ENCODE measurements around the gene LETM1.

Gene LETM1

DNA sequence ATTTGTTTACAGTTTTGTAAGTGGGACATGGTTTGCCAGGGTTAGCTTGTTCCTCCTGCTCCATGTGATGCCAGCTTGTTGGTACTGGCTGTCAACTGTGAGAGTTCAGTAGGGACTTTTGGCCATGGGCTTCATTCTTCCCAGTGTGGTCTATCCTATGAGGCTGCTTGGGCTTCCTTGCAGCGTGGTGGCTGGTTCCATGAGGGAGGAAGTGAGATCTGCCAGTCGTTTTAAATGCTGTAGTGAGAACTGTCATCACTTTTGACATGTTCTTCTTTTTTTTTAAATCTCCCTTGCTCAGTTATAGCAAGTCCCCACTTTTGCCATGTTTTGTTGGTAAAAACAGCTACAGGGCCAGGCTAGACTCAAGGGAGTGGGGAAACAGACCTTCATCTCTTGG is 31.1 kb upstream of the LETM1 start:
- TF ChIP-seq, protein P1, sequence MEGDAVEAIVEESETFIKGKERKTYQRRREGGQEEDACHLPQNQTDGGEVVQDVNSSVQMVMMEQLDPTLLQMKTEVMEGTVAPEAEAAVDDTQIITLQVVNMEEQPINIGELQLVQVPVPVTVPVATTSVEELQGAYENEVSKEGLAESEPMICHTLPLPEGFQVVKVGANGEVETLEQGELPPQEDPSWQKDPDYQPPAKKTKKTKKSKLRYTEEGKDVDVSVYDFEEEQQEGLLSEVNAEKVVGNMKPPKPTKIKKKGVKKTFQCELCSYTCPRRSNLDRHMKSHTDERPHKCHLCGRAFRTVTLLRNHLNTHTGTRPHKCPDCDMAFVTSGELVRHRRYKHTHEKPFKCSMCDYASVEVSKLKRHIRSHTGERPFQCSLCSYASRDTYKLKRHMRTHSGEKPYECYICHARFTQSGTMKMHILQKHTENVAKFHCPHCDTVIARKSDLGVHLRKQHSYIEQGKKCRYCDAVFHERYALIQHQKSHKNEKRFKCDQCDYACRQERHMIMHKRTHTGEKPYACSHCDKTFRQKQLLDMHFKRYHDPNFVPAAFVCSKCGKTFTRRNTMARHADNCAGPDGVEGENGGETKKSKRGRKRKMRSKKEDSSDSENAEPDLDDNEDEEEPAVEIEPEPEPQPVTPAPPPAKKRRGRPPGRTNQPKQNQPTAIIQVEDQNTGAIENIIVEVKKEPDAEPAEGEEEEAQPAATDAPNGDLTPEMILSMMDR (IDR thresholded peaks at IDR 0.05; ENCODE audit: borderline replicate concordance, insufficient read depth, low read depth, low read length), result no peak
- no peak overlapping the region for H3K4me3 ChIP-seq (ENCODE audit: low read depth, low read length)

DNA sequence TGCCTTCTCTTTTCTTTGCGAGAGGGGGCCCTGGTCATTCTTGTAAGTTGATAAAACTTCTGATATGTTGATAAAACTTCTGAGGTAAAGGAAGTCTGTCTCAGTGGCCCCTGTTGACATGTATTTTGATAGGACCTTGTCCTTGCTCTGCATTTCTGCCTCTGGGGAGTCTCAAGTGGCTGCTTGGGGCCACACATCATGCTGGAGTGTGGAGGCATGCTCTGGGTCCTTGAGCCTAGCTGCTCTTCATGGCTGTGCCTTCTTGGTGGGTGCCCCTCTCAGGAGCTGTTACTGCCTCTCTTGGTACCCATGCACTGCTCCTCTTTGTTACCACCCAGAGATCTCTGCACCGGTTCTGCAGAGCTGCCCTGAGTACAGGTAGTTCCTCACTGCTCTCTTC is 29.5 kb upstream of the LETM1 start:
- TF ChIP-seq, protein P1 (IDR thresholded peaks at IDR 0.05; ENCODE audit: borderline replicate concordance, insufficient read depth, low read depth, low read length), result no peak
- H3K4me3 ChIP-seq (ENCODE audit: low read depth, low read length), result no peak overlapping the region

DNA sequence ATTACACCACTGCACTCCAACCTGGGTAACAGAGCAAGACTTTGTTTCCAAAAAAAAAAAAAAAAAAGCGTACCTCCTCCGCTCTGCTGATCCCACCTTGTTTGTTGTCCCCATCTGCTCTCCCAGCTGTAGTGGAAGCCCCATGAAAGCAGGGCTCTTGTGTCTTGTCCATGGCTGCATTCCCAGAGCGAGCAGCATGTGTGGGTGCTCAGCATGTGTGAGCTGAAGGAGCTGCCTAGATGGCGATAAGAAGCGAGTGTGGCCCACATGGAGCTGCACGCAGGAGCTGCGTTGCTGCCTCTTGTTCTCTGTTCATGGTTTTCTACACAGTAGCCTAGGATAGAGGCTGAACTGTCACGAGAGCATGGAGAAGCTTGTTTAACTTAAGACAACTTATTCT is 27.6 kb upstream of the LETM1 start:
- TF ChIP-seq, protein P1 (IDR thresholded peaks at IDR 0.05; ENCODE audit: borderline replicate concordance, insufficient read depth, low read depth, low read length), result no peak
- no peak overlapping the region for H3K4me3 ChIP-seq (ENCODE audit: low read depth, low read length)

DNA sequence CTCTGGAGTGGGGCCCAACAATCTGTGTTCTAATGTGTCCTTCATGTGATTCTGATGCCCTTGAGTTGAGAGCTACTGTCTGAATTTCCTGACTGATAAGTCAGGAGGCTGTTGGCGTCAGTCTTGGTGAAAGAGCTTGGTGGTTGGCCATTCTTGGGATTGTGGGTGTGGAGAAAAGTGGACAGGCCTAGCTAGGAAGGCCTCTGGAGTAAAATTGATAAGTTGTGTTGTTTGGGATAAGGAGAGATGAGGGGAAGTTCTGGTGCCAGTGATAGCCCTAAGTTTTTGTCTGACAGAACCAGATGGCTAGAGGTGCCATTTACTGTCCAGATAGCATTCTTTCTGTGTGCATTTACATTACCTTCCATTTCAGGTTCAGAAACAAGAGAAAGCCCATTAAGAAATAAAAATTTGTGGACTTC is 26.9 kb upstream of the LETM1 start:
- no peak overlapping the region for H3K4me3 ChIP-seq (ENCODE audit: low read depth, low read length)
- TF ChIP-seq, protein P1 (IDR thresholded peaks at IDR 0.05; ENCODE audit: borderline replicate concordance, insufficient read depth, low read depth, low read length), result no peak

DNA sequence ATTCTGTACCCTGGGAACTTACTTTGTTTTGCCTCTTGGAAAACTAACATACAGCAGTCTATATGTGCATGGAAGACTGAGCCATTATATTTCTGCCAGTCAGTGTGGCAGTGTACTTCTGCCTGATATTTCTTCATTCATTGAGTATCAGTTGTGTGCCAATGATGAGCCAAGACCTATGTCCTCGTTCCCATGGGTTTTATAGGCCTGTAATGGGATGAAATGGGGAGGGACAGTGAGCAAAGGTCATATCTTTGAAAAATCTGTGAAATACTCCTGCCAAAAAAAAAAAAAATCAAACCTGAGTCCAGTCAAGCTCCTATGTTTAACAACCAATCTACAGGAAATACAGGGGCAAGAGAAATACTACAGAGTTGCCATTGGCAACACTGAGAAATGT is 24.4 kb upstream of the LETM1 start:
- TF ChIP-seq, protein P1 (IDR thresholded peaks at IDR 0.05; ENCODE audit: borderline replicate concordance, insufficient read depth, low read depth, low read length), result no peak
- H3K4me3 ChIP-seq (ENCODE audit: low read depth, low read length), result no peak overlapping the region

DNA sequence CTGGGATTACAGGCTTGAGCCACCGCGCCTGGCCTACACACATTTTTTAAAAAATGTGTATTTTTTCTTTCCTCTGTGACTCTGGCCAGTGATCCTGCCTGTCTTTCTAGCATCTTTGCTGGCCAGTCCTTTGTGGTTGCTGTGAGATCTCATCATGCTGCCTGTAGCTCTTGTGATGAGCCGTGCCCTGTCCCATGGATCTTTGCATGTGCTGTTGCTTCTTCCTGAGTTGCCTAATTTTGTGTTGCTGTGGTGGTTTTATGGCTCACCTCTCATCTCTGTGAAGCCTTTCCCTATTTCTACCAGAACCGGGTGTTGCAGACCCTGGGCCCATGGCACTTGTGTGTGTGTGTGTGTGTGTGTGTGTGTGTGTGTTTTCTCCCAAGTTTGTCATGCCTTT is 23.5 kb upstream of the LETM1 start:
- H3K4me3 ChIP-seq (ENCODE audit: low read depth, low read length), result no peak overlapping the region
- TF ChIP-seq, protein P1 (IDR thresholded peaks at IDR 0.05; ENCODE audit: borderline replicate concordance, insufficient read depth, low read depth, low read length), result no peak

DNA sequence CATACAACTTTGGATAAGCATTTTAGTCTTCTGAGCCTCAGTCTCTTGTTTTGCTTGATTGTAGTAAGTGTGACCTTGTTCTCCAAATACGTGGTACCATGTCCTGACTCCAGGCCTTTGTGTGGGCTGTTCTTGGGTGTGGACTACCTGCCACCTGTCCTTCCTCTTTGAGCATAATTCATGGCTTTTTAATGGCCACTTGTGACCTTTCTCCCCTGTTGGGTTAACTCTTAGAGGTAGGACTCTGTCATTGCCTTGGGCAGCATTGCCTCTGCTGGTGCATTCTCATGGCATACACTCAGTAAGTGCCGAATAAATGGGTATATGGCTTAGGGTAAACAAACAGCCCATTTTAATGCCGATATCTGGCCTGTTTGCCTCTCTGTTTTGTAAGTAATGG is 18.2 kb upstream of the LETM1 start:
- TF ChIP-seq, protein P1 (IDR thresholded peaks at IDR 0.05; ENCODE audit: borderline replicate concordance, insufficient read depth, low read depth, low read length), result no peak
- no peak overlapping the region for H3K4me3 ChIP-seq (ENCODE audit: low read depth, low read length)
